GM19240 (cell line): ENCODE results near the gene DLK1.

Experiments
- DNase-seq: peaks from one replicate; pipeline ENCODE4 v3.0.0; 2011; ENCODE audit warnings: low spot score; ENCODE audit not compliant: insufficient read length

DLK1 gene

DNA sequence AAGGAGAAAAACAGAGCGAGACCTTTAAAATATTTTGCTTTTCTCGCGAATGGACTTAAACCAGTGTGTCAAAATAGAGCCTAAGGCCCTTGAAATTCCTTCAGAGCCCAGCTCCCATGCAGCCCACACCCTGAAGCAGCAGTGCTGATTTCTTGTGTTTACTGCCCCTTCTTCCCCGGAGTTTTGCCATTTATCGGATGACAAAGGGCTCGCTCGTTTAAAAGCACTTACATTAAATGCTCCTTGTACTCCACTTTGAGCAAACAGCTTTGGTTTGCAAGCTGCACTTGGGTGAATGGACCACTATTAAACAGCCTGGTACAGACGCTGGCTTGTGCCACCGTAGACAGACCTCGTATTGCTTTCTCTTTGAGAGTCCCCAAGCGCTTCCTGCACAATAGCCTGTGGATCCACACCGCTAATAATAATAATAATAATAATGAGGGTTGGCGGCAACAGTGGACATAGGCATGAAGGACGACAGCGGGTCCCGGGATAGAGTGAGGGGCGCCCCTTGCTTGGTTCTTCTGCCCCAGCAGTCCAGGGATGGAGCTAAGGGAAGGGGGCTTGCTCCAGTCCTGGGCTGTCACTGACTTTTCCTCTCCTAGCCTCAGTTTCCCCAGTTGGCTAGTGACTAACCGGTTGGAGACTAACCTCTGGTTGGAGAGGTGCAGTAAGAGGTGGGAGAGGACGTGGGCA, 6.6 kb downstream of the DLK1 start:
- DNase-seq = no peak

DNA sequence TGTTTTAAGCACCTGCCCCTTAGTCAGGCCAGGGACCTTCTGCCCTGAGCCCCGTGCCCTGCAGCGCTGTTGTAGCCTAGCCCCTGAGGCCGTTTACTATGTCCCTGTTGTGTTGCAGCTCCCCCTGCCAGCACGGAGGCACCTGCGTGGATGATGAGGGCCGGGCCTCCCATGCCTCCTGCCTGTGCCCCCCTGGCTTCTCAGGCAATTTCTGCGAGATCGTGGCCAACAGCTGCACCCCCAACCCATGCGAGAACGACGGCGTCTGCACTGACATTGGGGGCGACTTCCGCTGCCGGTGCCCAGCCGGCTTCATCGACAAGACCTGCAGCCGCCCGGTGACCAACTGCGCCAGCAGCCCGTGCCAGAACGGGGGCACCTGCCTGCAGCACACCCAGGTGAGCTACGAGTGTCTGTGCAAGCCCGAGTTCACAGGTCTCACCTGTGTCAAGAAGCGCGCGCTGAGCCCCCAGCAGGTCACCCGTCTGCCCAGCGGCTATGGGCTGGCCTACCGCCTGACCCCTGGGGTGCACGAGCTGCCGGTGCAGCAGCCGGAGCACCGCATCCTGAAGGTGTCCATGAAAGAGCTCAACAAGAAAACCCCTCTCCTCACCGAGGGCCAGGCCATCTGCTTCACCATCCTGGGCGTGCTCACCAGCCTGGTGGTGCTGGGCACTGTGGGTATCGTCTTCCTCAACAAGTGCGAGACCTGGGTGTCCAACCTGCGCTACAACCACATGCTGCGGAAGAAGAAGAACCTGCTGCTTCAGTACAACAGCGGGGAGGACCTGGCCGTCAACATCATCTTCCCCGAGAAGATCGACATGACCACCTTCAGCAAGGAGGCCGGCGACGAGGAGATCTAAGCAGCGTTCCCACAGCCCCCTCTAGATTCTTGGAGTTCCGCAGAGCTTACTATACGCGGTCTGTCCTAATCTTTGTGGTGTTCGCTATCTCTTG, 7.6 kb downstream of the DLK1 start:
- no peak for DNase-seq

DNA sequence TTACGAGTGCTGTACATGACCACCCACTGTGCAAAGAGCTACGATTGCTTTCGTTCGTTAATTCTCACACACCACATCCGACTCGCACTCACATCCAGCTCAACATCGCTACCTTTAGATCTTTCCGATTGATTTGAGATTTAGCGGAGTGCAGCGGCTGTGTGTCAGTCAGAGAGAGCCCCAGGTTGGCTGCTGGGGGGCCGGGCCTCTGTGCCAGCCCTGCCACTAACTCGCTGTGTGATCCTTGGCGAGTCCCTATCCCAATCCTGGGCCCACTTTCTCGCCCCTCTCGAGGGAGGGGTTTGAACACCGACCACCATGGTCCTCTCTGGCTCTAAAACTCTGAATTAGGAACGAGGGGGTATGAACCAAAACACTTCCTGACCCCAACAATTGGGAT, 8.6 kb downstream of the DLK1 start:
- no peak for DNase-seq

DNA sequence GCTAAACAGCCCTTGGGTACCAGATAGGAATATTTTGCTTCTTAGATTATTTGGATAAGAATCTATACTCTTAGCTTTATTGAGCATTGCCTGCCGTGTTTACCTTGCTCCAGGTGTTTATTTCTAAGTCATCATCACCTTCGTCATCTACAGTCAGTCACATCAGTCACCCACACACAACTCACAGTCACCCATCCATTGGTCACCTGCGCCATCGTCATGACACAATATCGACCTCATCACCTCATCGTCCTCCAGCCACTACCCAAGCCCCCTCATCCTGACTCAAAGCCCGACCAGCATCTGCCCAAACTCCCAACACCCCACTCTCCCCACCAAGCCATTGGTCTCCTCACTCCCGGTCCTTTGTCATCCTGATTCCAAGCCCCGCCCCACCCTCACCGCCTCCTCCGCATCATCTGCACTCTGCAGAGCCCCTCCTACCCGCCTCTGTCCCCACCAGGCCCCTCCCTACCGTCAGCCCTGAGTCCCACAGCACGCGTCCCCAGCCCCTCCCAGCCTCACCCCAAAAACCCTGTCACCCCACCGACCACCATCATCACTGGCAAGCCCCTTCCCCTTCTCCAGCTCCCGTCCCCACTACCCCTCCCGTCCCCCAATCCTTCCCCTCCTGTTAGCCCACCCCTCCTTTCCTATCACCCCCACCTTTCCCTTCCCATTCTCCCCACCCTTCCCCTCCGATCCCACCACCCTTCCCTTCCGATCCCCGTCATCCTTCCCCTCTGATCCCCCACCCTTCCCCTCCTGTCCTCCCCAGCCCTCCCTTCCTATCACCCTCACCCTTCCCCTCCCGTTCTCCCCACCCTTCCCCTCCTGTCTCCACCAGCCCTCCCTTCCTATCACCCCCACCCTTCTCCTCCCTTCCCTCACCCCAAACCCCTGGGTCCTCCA, 9.8 kb downstream of the DLK1 start:
- no peak for DNase-seq

DNA sequence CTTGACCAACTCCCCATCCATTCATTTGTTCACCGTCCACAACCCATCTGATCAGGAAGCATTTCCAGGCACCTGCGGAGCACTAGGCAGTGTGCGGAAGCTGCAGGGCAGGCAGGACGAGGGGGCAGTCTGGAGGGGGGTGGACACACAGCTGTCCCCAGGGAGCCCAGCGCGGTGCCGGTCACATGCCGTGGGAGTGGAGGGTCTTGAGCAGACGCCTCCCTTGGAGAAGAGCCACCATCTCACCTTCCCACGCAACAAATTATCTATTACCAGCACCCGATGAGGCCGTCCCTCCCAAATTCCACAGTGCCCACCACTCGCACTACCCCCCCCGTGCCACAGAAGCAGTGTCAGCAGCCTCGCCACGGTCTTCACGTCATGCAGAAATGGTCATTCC, 10.8 kb downstream of the DLK1 start:
- no peak for DNase-seq

DNA sequence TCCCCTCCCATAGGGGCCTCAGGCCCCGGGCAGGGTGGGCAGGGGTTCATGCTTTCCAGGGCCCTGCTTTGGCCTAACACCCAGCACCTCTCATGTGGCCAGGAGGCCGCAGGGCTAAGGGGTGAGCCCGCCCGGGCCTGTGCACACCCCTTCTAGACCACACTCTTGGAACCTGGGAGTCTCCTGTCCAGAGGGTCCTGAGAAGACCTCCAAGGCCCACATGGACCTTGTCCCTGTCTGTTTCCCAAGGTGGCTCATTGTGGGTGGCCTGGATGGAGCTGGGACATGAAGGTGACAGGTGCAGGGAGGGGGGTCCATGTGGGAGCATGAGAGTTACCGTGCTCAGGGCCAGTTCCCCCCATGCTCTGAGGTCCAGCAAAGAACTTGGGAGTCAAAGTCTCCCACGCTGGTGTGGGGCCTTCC, 11.6 kb downstream of the DLK1 start:
- DNase-seq = no peak

DNA sequence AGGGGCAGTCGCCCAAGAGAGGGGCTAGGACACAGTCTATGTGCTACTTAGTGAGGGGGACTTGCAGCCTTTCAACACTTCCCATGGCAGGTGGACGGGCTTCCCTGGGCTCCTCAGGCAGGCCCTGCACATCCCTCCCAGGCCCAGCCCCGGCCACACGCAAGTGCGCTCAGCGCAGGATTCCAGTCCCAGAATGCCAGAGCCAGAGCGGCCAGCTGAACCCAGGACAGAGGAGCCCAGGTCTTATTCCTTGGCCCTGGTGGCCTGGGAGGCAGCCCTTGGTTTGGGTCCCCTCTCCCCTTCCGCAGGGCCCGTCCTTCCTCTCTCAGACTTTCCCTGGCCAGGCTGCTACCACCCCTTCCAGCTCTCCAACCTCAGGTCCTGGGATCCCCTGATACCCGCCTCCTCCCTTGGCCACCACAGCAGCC, 12.0 kb downstream of the DLK1 start:
- DNase-seq = no peak

DNA sequence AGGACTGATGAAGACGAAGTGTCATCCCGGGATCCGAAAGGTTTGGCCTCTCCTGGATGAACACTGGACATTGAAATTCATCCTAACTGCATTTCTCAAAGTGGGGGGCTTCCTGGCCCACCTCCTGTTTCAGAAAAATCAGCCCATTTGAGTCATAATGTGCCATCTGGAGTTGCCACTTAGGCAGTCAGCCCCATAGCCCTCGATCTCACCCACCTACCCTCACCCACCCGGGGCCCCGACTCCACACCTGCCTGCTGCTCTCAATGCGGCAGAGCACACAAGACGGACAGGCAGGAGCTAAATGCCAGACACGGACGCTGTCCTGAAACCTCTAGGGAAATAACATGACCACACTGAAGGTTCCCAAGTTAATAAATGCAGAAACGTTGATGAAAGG, 12.6 kb downstream of the DLK1 start:
- no peak for DNase-seq

DNA sequence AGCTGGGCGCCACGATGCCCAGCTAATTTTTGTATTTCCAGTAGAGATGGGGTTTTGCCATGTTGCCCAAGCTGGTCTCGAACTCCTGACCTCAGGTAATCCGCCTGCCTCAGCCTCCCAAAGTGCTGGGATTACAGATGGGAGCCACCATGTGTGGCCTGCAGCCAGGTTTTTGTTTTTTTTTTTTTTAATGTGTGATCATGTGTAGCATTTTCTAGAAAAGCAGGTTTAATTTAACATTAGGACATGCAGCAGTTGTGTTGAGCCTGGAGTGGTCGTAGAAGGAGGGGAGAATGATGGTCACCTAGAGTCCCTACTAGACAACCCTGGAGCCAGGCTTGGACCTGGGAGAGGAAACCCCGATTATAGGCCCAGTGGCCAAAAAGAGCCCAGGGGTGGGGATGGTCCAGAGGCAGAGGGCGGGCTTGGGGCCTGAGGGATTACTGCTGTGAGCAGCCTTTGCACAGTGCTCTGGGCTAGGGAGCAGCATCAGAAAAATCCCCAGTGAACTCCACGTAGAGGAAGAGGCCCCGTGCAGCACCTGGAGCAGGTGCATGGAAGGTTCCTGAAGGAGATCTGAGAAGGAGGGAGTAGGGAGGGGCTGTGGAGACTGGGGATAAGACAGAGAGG, 13.6 kb downstream of the DLK1 start:
- DNase-seq = no peak

DNA sequence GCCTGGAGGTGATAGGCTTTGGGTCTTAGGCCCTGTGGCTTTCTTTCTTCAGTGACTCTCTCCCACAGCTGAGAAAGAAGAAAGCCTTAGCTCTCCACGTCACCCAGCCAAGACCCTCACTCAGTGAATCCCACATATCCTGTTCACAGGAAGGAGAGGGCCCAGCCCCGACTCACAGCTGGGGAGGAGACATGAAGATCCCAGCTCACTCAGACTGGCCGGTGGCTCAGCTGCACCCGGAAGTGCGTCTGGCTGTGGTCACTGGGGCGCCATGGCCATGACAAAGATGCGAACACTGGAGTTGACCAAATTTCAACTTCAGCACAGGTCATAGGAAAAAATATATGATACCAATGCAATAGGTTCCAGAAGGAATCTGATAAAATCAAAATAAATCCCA, 14.2 kb downstream of the DLK1 start:
- no peak for DNase-seq

DNA sequence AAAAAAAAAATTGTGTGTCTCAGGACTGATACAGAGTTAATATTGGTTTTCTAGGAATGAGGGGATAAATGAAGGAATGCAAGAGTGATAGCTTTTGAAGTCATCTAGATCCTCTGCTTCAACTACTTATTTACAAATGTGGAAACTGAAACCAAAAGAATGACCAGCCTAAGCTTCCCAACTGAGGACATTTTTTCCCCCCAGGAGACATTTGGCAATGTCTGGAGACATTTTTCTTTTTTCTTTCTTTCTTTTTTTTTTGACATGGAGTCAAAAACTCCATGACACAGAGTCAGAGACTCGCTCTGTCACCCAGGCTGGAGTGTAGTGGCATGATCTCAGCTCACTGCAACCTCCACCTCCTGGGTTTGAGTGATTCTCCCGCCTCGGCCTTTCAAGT, 15.3 kb downstream of the DLK1 start:
- DNase-seq = no peak

DNA sequence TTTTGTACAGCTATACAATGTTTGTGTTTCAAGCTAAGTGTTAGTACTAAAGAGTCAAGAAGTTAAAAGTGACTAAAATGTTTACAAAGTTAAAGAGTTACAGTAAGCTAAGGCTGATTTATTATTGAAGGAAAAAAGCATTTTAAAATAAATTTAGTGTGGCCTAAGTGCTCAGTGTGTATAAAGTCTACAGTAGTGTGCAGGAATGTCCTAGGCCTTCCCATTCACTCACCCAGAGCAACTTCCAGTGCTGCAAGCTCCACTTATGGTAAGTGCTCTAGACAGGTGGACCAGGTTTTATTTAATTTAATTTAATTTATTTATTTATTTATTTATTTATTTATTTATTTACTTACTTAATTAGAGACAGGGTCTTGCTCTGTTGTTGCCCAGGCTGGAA, 19.6 kb downstream of the DLK1 start:
- DNase-seq = no peak

DNA sequence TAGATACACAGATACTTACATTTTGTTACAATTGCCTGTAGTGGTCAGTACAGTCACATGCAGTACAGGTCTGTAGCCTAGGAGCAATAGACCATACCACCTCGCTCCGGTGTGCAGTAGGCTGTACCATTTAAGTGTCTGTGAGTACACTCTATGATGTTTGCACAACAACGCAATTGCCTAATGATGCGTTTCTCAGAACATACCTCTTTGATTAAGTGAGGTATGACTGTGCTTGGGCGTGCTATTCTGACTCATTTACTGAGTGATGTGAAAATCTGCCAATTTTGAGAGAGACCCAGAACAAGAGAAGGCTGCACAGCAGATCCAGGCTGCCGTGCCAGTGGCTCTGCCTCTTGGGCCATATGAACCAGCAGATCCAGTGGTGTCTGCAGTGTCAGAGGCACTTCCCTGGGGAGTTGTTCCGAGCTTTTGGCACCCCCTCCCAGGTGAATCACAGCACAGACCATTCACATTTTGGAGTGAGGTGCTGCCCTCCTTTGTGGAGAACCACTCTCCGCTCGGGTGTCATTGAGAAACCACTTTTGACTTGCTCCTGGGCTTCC, 20.4 kb downstream of the DLK1 start:
- DNase-seq = no peak

DNA sequence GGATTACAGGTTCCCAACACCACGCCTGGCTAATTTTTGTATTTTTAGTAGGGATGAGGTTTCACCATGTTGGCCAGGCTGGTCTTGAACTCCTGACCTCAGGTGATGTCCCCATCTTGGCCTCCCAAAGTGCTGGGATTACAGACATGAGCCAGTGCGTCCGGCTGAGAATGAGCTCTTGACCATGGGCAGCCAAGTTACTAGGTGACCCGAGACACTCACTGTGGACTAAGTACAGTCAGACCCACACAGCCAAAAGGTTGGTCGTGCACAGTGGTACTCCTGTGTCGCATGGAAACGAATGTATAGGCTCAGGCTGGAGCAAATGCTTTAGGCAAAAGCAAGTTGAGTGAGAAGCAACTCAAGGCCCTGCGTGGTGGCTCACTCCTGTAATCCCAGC, 21.0 kb downstream of the DLK1 start:
- no peak for DNase-seq

DNA sequence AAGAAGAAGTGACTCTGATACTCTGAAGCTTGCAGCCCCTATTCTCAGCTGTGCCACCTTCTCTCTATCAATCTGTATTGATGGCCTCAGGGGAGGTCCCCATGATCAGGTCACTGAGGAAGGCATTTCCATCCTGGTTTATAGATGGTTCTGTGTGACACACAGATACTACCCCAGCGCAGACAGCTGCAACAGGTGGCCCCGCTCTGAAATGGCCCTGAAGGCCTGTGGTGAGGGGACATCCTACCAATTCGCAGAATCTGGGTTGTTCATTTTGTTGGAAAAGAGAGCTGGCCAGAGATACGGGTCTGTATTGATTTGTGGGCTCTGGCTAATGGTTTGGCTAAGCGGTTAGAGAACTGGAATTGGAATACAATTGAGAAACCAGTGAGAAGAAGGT, 21.7 kb downstream of the DLK1 start:
- DNase-seq = no peak

DNA sequence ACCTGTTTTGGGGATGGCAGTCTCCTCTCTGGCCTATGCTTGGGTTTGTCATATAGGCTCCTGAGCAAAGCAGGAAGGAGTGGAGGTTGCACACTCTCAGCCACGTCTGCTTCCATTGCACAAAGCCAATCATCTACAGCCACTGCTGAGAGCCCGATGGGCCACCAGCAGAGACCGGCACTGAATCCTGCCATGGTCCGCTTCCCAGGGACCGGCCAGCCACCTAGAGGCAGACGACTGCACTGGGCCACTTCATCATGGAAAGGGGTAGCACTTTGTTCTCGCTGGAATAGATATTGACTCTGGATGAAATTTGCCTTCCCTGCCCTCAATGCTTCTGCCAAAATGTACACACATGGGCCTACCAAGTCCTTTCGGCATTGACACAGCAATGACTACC, 22.3 kb downstream of the DLK1 start:
- no peak for DNase-seq

DNA sequence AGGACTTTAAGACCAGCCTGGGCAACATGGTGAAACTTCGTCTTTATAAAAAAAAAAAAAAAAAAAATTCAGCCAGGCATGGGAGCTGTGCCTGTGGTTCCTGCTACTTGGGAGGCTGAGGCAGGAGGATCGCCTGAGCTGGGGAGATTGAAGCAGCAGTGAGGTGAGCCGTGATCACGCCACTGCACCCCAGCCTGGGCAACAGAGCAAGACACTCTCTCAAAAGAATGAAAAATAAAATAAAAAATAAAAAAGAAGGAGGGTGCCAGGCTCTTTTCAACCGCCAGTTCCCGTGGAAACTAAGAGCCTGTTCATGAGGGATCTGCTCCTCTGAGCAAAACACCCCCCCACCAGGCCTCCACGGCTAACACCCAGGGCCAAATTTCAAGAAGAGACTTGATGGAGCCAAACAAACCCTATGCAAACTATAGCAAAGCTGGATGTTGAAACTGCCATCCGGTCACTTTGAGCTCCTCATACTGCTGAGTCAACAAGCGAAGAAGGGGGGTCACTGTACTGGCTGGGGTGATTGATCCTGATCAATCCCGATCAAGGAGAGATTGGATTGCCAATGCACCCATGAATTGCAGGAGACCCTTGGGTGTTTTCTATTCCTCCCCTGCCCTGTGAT, 23.4 kb downstream of the DLK1 start:
- no peak for DNase-seq

DNA sequence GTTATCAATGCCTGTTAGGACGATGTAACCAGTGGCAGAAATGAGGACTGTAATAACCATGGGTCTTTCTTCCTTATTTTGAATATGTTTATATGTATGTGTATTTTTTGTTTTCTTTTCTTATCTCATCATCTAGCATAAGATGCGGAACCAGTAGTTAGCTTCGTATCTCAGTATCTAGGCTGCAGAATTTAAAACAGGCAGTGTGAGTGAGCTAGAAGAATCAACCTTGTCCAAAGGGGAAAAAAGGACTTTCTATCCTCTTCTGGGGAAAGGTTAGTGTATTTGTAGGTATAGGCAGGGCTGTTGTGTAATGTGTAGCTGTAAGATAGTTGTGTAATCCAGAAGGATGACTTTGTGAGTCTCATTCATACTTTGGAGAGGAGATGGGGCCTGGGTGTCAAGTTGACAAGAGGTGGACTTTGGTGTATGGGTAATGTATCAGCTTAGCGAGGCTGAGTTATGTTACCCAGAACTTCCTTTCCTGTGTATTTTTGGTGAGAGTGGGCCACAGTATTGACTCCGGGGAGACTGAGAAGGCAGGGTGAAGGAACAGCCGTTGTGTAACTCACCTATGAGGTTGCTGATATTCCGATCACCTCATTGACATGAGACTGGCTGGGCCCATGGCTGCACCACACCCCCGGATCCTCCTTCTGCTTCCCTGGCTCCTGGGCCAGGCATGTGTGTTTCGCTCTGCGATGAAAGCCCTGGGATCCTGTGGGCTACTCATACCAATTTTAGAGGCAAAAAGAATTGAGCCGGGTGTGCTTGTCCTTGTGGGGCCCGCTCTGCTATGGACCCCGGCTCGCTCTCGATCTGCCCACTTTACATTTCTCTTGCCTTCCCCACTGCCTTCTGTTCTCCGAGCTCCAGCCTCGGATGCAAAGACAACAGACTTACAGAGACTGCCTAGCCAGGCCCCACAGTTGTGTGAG, 24.3 kb downstream of the DLK1 start:
- no peak for DNase-seq

DNA sequence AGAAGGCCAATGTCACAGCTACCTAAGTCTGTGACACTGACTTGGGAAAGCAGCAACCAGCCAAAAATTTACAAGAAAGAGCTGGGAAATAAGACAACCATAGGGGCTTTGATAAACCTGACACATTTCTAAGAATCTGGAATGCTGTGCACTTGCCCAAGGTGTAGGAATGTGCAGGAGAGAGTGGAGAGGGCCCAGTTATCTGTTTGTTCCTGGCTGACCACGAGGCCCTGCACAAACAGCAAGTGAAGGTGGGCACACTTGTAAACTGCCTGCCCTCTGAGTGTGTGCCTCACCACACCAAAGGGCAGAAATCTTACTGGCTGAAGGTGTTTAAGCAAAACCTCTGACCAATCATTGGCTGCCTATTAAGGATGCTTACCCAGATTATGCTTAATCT, 27.3 kb downstream of the DLK1 start:
- no peak for DNase-seq
